Esophagus squamous epithelium (tissue), 5 donors: ENCODE data around the gene CAVIN1. TPM values are rescaled to one million over a fixed set of nuclear protein-coding genes. Genes with fewer than 3 reads are reported as not detected.
"Not testable (repeated sequence)": the region's sequence is repeated elsewhere in the genome, so short reads cannot be mapped to it uniquely, and the experiment has no call there.

ENCODE experiments used
- DNase-seq: peaks from one replicate; lab custom pipeline; 2025; lab: John Stamatoyannopoulos, UW
- H3K27ac ChIP-seq, 4 donors: fragments of 200-600 bp; sonication (generic); one replicate each; pipeline ENCODE4 v1.5.1; 2016 to 2019; ENCODE audit warnings: mild to moderate bottlenecking in 1 of 4
- H3K27me3 ChIP-seq, 4 donors: fragments of 200-600 bp; sonication (generic); 1 replicate in 3 of 4; 2 replicates in 1 of 4; pipeline versions ENCODE4 v1.5.1 to v1.6.0; 2017 to 2021; ENCODE audit warnings: antibody characterized with exemption in 1 of 4
- H3K36me3 ChIP-seq, 3 donors: fragments of 200-600 bp; sonication (generic); one replicate each; pipeline ENCODE4 v1.5.1; 2016 to 2019
- H3K4me1 ChIP-seq, 3 donors: fragments of 200-600 bp; sonication (generic); one replicate each; pipeline ENCODE4 v1.5.1; 2017 to 2019
- H3K4me3 ChIP-seq, 4 donors: fragments of 200-600 bp; sonication (generic); 1 replicate in 3 of 4; 2 replicates in 1 of 4; pipeline ENCODE4 v1.5.1; 2016 to 2019; ENCODE audit warnings: mild to moderate bottlenecking in 2 of 4, moderate library complexity in 1 of 4
- H3K9me3 ChIP-seq, 3 donors: fragments of 200-600 bp; sonication (generic); one replicate each; pipeline ENCODE4 v1.5.1; 2016 to 2019
- POLR2A ChIP-seq, 4 donors: fragments of 450-650 bp; IDR thresholded peaks; one replicate each; pipeline ENCODE4 v1.6.1; 2017; ENCODE audit warnings: antibody characterized with exemption in 4 of 4, mild to moderate bottlenecking in 4 of 4, moderate library complexity in 3 of 4
- WGBS, 2 donors: methylation state at CpG; one replicate each; pipeline ENCODE4 v1.1.5; 2018; 5-methylcytosine and 5-hydroxymethylcytosine counted together
- intact Hi-C: fragments of 100-400 bp; cut with DNase I; formaldehyde crosslinking; loops from one replicate; pipeline ENCODE4 v1.15.0; 2022
- total RNA-seq, 4 donors: library from RNA; depleted of rRNA; stranded (reverse); fragments of >200 nt; gene quantifications; one replicate each; pipeline ENCODE4 v1.1.0, GENCODE V29; 2016
- TF ChIP-seq, protein P1 (sequence below), 6 experiments: fragments of 450-650 bp in 4 of 6; fragments of 200-600 bp in 2 of 6; sonication (generic) in 2 of 6; IDR thresholded peaks; one replicate each; pipeline ENCODE4 v1.5.1; 2016 to 2019; ENCODE audit warnings: antibody characterized with exemption in 6 of 6, mild to moderate bottlenecking in 4 of 6, moderate library complexity in 4 of 6
- donor health status: DM: yes; HTN: yes; CAD: no.

Gene CAVIN1
- total RNA-seq, 4 donors from 2014 or later: 67.8 to 210 (median 113) TPM

GRCh38 chr17:42453439-42453838 lies 30.4 kb upstream of the CAVIN1 start:
- H3K4me1 ChIP-seq: peaks cover 15 to 26% (median 19%) of the 10 kb centered on the region in 3 donors
- H3K27me3 ChIP-seq: no peaks in the 10 kb centered on the region
- DNase-seq: no peak
- TF ChIP-seq, protein P1, sequence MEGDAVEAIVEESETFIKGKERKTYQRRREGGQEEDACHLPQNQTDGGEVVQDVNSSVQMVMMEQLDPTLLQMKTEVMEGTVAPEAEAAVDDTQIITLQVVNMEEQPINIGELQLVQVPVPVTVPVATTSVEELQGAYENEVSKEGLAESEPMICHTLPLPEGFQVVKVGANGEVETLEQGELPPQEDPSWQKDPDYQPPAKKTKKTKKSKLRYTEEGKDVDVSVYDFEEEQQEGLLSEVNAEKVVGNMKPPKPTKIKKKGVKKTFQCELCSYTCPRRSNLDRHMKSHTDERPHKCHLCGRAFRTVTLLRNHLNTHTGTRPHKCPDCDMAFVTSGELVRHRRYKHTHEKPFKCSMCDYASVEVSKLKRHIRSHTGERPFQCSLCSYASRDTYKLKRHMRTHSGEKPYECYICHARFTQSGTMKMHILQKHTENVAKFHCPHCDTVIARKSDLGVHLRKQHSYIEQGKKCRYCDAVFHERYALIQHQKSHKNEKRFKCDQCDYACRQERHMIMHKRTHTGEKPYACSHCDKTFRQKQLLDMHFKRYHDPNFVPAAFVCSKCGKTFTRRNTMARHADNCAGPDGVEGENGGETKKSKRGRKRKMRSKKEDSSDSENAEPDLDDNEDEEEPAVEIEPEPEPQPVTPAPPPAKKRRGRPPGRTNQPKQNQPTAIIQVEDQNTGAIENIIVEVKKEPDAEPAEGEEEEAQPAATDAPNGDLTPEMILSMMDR (IDR thresholded peaks at IDR 0.05): no peak
- TF ChIP-seq POLR2A (IDR thresholded peaks at IDR 0.05): no peak
- no peaks in the 10 kb centered on the region for H3K36me3 ChIP-seq
- H3K4me3 ChIP-seq: no peak overlapping the region
- H3K9me3 ChIP-seq: no peaks in the 10 kb centered on the region
- H3K27ac ChIP-seq: no peak overlapping the region
- intact Hi-C loops: no loop called here
- WGBS, 2 donors: 38 to 52% methylated on average over 2 of the region's 2 CpGs

DNA sequence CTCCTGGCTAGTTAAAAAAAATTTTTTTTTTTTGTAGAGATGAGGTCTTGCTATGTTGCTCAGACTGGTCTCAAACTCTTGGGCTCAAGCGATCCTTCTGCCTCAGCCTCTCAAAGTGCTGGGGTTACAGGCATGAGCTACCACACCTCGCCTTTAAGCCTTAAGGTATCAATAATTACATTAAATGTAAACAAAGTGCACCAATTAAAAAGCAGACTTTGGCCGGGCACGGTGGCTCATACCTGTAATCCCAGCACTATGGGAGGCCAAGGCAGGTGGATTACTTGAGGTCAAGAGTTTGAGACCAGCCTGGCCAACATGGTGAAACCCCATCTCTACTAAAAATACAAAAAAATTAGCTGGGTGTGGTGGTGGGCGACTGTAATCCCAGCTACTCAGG lies 28.2 kb upstream of the CAVIN1 start:
- H3K27me3 ChIP-seq, DNase-seq, H3K36me3 ChIP-seq, H3K27ac ChIP-seq, H3K4me1 ChIP-seq, H3K4me3 ChIP-seq, intact Hi-C loops, H3K9me3 ChIP-seq: not testable (repeated sequence)
- WGBS, 2 donors: 60 to 87% methylated on average over 4 of the region's 5 CpGs

DNA sequence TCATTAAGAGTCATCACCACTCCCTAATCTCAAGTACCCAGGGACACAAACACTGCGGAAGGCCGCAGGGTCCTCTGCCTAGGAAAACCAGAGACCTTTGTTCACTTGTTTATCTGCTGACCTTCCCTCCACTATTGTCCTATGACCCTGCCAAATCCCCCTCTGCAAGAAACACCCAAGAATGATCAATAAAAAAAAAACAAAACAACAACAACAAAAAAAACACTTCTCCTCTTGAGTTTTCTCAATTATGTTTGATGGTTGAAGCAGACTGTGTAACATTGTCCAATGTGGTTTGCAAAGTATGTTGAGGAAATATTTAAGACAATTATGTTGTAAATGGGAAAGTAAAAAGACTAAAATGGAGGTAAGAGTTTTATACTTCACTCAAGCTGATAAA lies 26.8 kb upstream of the CAVIN1 start:
- H3K27me3 ChIP-seq, H3K9me3 ChIP-seq, H3K36me3 ChIP-seq, H3K27ac ChIP-seq, DNase-seq, H3K4me1 ChIP-seq, H3K4me3 ChIP-seq, intact Hi-C loops: not testable (repeated sequence)
- no CpG with 5 or more reads among the region's 2 CpGs for WGBS, 2 donors

DNA sequence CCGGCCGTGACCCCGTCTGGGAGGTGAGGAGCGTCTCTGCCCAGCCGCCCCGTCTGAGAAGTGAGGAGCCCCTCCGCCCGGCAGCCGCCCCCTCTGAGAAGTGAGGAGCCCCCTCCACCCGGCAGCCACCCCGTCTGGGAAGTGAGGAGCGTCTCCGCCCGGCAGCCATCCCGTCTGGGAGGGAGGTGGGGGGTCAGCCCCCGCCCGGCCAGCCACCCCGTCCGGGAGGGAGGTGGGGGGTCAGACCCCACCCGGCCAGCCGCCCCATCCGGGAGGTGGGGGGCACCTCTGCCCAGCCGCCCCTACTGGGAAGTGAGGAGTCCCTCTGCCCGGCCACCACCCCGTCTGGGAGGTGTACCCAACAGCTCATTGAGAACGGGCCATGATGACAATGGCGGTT lies 26.1 kb upstream of the CAVIN1 start:
- H3K27me3 ChIP-seq, H3K9me3 ChIP-seq, H3K27ac ChIP-seq, H3K4me3 ChIP-seq, H3K36me3 ChIP-seq, DNase-seq, H3K4me1 ChIP-seq, intact Hi-C loops: not testable (repeated sequence)
- WGBS, 2 donors: 83% methylated on average over 1 of the region's 27 CpGs; no CpG with 5 or more reads in 1 of the 2 donors

DNA sequence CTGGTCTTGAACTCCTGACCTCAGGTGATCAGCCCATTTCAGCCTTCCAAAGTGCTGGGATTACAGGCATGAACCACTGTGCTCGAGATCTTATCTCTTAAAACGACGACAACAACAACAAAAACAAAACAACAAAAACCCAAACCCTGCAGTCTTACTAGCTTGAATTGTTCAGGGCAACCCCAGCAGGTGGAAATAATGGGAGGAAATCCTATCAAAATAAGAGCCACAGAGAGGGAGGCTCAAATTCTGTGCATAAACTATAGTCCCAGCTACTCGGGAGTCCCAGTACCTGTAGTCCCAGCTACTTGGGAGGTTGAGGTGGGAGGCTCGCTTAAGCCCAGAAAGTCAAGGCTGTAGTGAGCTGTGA lies 19.1 kb upstream of the CAVIN1 start:
- intact Hi-C loops: no loop called here
- Histone ChIP-seq H3K27me3 (no peaks in the 10 kb centered on the region), H3K36me3 (no peaks in the 10 kb centered on the region), H3K9me3 (no peaks in the 10 kb centered on the region), H3K27ac (no peak overlapping the region), H3K4me3 (no peak overlapping the region), H3K4me1 (no peaks in the 10 kb centered on the region)
- DNase-seq: no peak
- 49 to 58% methylated on average over 5 of the region's 5 CpGs for WGBS, 2 donors
- TF ChIP-seq POLR2A (IDR thresholded peaks at IDR 0.05): no peak
- TF ChIP-seq, protein P1 (IDR thresholded peaks at IDR 0.05): no peak

DNA sequence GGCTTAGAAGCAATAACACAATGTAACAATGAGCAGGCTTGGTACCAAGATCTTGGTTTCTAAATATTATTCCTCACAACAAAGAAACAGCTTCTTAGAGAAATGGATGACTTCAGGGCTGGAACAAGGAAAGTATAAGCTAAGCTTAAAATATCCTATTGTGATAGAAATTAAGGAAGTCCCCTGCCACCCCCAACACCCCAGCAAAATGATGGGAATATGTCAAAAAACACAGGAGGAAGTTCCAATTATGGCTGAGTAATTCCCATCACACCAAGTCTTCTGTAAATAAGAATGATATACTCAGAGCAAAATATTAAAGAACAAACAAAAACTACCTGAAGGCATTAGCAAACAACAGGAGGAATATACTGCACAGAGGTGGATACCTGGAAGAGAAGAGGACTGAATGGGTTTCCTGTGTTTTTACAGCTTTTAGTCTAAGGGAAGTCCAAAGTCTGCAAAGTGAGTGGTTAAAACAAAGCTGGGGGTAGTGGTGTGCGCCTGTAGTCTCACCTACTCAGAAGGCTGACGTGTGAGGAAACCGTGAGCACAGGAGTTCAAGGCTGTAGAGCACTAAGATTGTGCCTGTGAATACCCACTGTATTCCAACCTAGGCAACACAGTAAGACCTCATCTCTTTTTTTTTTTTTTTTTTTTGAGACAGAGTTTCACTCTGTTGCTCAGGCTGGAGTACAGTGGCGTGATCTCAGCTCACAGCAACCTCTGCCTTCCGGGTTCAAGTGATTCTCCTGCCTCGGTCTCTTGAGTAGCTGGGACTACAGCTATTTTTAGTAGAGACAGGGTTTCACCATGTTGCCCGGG lies 18.5 kb upstream of the CAVIN1 start:
- 54 to 57% methylated on average over 6 to 7 of the region's 7 CpGs for WGBS, 2 donors
- intact Hi-C loops: no loop called here
- no peaks in the 10 kb centered on the region for H3K9me3 ChIP-seq

More for the DNA sequence above, 18.5 kb upstream of the CAVIN1 start:
- TF ChIP-seq POLR2A (IDR thresholded peaks at IDR 0.05): no peak
- TF ChIP-seq, protein P1 (IDR thresholded peaks at IDR 0.05): no peak
- H3K4me1 ChIP-seq: peaks cover 0 to 5% (median 0%) of the 10 kb centered on the region in 3 donors
- H3K4me3 ChIP-seq: no peak overlapping the region
- H3K27me3 ChIP-seq: no peaks in the 10 kb centered on the region
- H3K36me3 ChIP-seq: no peaks in the 10 kb centered on the region
- no peak overlapping the region for H3K27ac ChIP-seq
- DNase-seq: no peak
